HepG2 (cell line): ENCODE results near the gene NOL4L. TPM values are rescaled to one million over a fixed set of nuclear protein-coding genes. Genes with fewer than 3 reads are reported as not detected.
A peak's percentile ranks its signal among the peaks of the same experiment; 100 is the strongest.

Source experiments
- BCL6 ChIP-seq: IDR thresholded peaks from 2 replicates; pipeline ENCODE4 v1.6.1; 2016; ENCODE audit warnings: missing genetic modification reagents, missing compliant biosample characterization
- HOXA5 ChIP-seq: sonication (generic); formaldehyde crosslinking; IDR thresholded peaks from 2 replicates; pipeline ENCODE4 v1.4.0; 2020; ENCODE audit warnings: missing genetic modification reagents
- NFIB ChIP-seq: sonication (generic); formaldehyde crosslinking; IDR thresholded peaks from 2 replicates; pipeline ENCODE4 v1.9.0; 2021; ENCODE audit warnings: missing genetic modification reagents, mild to moderate bottlenecking, borderline replicate concordance
- RBFOX2 ChIP-seq: fragments of 200-400 bp; formaldehyde crosslinking; IDR thresholded peaks from 2 replicates; pipeline ENCODE4 v1.6.1; 2017; ENCODE audit warnings: low read depth, mild to moderate bottlenecking, low read length
- REL ChIP-seq: sonication (generic); formaldehyde crosslinking; conservative IDR thresholded peaks from 2 replicates; pipeline ENCODE4 v1.8.0; 2022; ENCODE audit warnings: mild to moderate bottlenecking, missing genetic modification reagents, moderate library complexity
- RFXAP ChIP-seq: sonication (generic); formaldehyde crosslinking; IDR thresholded peaks from 2 replicates; pipeline ENCODE4 v1.4.0; 2020; ENCODE audit warnings: missing genetic modification reagents, borderline replicate concordance
- SRSF1 ChIP-seq: fragments of 200-400 bp; formaldehyde crosslinking; optimal IDR thresholded peaks from 2 replicates; pipeline ENCODE3; 2017; ENCODE audit warnings: mild to moderate bottlenecking, low read depth, low read length, moderate library complexity
- THYN1 ChIP-seq: sonication (generic); formaldehyde crosslinking; IDR thresholded peaks from 2 replicates; pipeline ENCODE4 v1.8.1; 2023; ENCODE audit warnings: low read depth, mild to moderate bottlenecking, moderate library complexity, missing genetic modification reagents, borderline replicate concordance
- ZNF335 ChIP-seq: sonication (generic); formaldehyde crosslinking; IDR thresholded peaks from 2 replicates; pipeline ENCODE4 v1.4.0; 2020; ENCODE audit warnings: missing genetic modification reagents
- ZNF776 ChIP-seq: sonication (generic); formaldehyde crosslinking; IDR thresholded peaks from 2 replicates; pipeline ENCODE4 v1.4.0; 2020; ENCODE audit warnings: mild to moderate bottlenecking, missing genetic modification reagents
- ZNF781 ChIP-seq: sonication (generic); formaldehyde crosslinking; IDR thresholded peaks from 2 replicates; pipeline ENCODE4 v1.5.1; 2020; ENCODE audit warnings: borderline replicate concordance, mild to moderate bottlenecking, missing genetic modification reagents; ENCODE audit errors: not compliant biosample characterization
- polyA plus RNA-seq, 8 experiments: library from polyadenylated mRNA; depleted of rRNA in 3 of 8; stranded (reverse) in 7 of 8; unstranded in 1 of 8; fragments of >200 nt; fragmentation: Illumina TruSeq in 4 of 8; extraction: Trizol in 4 of 8; gene quantifications; 2 replicates each; pipeline versions ENCODE4 v1.2.1 to v1.2.3, GENCODE V29; 2011 to 2016; ENCODE audit warnings: low read depth in 4 of 8, missing spikeins in 1 of 8, mixed read lengths in 1 of 8; ENCODE audit not compliant: insufficient read depth in 1 of 8
- total RNA-seq, 5 experiments: library from RNA; depleted of rRNA; stranded (reverse); fragments of >200 nt; fragmentation: Illumina TruSeq; extraction: Trizol; gene quantifications; 2 replicates each; pipeline ENCODE4 v1.2.3, GENCODE V29; 2016; ENCODE audit warnings: low read depth in 1 of 5
- TF ChIP-seq, protein P1 (sequence below): sonication (generic); formaldehyde crosslinking; IDR thresholded peaks from 2 replicates; pipeline ENCODE4 v1.4.0; 2020; ENCODE audit warnings: missing genetic modification reagents
- TF ChIP-seq, protein P2 (sequence below): sonication (generic); formaldehyde crosslinking; IDR thresholded peaks from 2 replicates; pipeline ENCODE4 v1.4.0; 2020; ENCODE audit warnings: low read depth, mild to moderate bottlenecking, missing genetic modification reagents
- TF ChIP-seq, protein P3 (sequence below): IDR thresholded peaks from 2 replicates; pipeline ENCODE4 v1.6.1; 2016; ENCODE audit warnings: low read depth, borderline replicate concordance
- TF ChIP-seq, protein P4 (sequence below): IDR thresholded peaks from 2 replicates; pipeline ENCODE4 v1.6.1; 2018; ENCODE audit warnings: missing genetic modification reagents, mild to moderate bottlenecking, missing compliant biosample characterization
- TF ChIP-seq, protein P5 (sequence below): sonication (generic); formaldehyde crosslinking; IDR thresholded peaks from 2 replicates; pipeline ENCODE4 v1.4.0; 2020; ENCODE audit warnings: missing genetic modification reagents
- TF ChIP-seq, protein P6 (sequence below): sonication (generic); formaldehyde crosslinking; conservative IDR thresholded peaks from 2 replicates; pipeline ENCODE4 v1.8.0; 2022; ENCODE audit warnings: missing genetic modification reagents

NOL4L gene
- total and polyA plus RNA-seq, 2 of the 13 experiments (the other 11 are each of a cell fraction or from before 2014, with no cell fraction given), result 16.6 to 35.4 TPM

DNA sequence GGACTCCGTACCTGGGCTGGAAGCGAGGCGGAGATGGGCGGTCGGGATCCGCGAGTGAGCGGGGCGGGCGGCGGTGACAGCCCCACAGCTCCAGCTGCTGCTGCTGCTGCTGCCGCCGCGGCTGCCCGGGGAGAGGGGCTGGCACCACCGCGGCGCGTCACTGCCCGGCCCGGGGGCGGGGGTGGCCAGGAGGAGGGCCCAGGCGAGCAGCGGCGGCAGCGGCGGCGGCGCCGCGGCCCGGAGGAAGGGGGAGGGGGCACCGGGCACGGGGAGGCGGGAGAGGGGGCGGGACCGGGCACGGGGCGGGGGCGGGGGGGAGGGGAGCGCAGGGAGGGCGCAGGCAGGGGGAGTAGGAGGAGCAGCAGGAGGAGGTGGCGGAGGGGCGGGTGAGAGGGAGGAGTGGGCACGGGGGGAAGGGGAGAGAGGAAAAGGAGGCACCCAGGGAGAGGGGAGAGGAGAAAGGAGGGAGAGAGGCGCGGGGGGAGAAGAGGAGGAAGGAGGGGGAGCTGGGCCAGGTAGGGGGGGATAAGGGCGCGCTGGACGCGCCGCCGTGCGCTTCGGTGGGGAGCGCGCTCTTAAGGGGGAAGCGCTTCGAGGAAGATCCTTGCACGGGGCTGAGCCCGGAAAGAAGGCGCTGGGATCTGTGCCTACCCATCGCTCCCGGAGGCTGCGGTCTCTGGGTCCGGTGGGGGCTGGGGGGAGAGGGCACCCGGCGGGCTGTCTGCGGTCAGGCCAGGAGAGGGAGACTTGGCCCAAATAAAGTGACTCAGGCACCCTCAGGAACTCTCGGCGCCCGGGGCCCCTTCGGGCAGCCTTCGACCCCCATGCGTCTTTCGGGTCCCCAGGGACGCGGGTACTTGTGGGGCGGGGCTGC lies 101.5 kb downstream of the NOL4L start (continued):
- TF ChIP-seq, protein P1, sequence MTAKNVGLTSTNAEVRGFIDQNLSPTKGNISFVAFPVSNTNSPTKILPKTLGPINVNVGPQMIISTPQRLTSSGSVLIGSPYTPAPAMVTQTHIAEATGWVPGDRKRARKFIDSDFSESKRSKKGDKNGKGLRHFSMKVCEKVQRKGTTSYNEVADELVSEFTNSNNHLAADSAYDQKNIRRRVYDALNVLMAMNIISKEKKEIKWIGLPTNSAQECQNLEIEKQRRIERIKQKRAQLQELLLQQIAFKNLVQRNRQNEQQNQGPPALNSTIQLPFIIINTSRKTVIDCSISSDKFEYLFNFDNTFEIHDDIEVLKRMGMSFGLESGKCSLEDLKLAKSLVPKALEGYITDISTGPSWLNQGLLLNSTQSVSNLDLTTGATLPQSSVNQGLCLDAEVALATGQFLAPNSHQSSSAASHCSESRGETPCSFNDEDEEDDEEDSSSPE (CRISPR knock-in tag), result no peak
- TF ChIP-seq, protein P2, sequence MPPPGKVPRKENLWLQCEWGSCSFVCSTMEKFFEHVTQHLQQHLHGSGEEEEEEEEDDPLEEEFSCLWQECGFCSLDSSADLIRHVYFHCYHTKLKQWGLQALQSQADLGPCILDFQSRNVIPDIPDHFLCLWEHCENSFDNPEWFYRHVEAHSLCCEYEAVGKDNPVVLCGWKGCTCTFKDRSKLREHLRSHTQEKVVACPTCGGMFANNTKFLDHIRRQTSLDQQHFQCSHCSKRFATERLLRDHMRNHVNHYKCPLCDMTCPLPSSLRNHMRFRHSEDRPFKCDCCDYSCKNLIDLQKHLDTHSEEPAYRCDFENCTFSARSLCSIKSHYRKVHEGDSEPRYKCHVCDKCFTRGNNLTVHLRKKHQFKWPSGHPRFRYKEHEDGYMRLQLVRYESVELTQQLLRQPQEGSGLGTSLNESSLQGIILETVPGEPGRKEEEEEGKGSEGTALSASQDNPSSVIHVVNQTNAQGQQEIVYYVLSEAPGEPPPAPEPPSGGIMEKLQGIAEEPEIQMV (CRISPR knock-in tag), result no peak
- TF ChIP-seq RBFOX2 (peak; percentile 73), THYN1 (CRISPR knock-in tag) (no peak), SRSF1 (peak; percentile 55), NFIB (CRISPR knock-in tag) (no peak), REL (no peak), HOXA5 (CRISPR knock-in tag) (peak; percentile 45; the same call in 1 of the 2 replicates), ZNF335 (0 out of 2 replicates have a peak, but pooled peaks have one; percentile 21), RFXAP (peak; percentile 73; the same call in 1 of the 2 replicates), ZNF776 (peak; percentile 64; the same call in 1 of the 2 replicates), ZNF781 (CRISPR knock-in tag) (peak; percentile 63), BCL6 (CRISPR knock-in tag) (peak; percentile 64; the same call in 1 of the 2 replicates)
- TF ChIP-seq, protein P3, sequence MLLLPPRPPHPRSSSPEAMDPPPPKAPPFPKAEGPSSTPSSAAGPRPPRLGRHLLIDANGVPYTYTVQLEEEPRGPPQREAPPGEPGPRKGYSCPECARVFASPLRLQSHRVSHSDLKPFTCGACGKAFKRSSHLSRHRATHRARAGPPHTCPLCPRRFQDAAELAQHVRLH (CRISPR knock-in tag), result peak; percentile 68; the same call in 1 of the 2 replicates
- TF ChIP-seq, protein P4, sequence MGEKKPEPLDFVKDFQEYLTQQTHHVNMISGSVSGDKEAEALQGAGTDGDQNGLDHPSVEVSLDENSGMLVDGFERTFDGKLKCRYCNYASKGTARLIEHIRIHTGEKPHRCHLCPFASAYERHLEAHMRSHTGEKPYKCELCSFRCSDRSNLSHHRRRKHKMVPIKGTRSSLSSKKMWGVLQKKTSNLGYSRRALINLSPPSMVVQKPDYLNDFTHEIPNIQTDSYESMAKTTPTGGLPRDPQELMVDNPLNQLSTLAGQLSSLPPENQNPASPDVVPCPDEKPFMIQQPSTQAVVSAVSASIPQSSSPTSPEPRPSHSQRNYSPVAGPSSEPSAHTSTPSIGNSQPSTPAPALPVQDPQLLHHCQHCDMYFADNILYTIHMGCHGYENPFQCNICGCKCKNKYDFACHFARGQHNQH (CRISPR knock-in tag), result peak; percentile 52; the same call in 1 of the 2 replicates
- TF ChIP-seq, protein P5, sequence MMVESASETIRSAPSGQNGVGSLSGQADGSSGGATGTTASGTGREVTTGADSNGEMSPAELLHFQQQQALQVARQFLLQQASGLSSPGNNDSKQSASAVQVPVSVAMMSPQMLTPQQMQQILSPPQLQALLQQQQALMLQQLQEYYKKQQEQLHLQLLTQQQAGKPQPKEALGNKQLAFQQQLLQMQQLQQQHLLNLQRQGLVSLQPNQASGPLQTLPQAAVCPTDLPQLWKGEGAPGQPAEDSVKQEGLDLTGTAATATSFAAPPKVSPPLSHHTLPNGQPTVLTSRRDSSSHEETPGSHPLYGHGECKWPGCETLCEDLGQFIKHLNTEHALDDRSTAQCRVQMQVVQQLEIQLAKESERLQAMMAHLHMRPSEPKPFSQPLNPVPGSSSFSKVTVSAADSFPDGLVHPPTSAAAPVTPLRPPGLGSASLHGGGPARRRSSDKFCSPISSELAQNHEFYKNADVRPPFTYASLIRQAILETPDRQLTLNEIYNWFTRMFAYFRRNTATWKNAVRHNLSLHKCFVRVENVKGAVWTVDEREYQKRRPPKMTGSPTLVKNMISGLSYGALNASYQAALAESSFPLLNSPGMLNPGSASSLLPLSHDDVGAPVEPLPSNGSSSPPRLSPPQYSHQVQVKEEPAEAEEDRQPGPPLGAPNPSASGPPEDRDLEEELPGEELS (CRISPR knock-in tag), result peak; percentile 60; the same call in 1 of the 2 replicates
- TF ChIP-seq, protein P6, sequence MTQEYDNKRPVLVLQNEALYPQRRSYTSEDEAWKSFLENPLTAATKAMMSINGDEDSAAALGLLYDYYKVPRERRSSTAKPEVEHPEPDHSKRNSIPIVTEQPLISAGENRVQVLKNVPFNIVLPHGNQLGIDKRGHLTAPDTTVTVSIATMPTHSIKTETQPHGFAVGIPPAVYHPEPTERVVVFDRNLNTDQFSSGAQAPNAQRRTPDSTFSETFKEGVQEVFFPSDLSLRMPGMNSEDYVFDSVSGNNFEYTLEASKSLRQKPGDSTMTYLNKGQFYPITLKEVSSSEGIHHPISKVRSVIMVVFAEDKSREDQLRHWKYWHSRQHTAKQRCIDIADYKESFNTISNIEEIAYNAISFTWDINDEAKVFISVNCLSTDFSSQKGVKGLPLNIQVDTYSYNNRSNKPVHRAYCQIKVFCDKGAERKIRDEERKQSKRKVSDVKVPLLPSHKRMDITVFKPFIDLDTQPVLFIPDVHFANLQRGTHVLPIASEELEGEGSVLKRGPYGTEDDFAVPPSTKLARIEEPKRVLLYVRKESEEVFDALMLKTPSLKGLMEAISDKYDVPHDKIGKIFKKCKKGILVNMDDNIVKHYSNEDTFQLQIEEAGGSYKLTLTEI (CRISPR knock-in tag), result no peak
